ENCODE measurements around the gene LRRC27.

DNA sequence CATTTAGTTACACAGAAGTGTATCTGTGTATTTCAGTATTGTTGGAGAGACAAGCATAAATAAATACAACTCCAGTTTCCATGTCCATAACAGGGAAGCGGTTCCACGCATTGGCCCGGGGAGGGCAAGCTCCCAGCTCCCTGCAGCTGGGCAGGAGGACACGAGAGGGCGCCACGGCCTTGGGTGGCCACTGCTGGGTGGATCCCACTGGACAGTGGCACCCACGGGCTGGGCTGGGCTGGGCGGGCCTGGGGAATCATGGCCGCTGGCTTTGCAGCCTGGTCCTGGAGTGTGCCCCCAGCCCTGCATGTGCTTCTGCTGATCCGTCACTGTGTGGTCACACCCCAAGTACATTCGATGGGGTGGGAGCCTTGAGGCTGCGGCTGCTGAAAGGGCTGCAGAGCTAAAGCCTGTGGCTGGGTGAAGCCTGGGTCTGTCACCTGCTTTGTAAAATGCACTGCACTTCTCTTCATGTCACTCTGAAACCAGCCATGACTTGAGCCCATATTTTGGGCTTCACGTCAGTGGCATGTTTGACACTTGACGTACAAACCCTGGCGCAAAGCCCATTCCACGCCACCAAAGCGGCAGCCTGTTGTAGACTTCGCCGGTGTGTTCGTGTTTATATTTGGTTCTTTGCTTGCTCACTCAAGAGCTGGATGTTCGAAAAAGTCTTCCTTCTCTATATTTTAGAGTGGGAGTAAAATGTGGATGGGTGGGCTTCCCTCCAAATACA, 27.5 kb downstream of the LRRC27 start:
- TF ChIP-seq EP300 (IDR thresholded peaks at IDR 0.05; ENCODE audit: low read depth): no peak
- TF ChIP-seq, protein P1, sequence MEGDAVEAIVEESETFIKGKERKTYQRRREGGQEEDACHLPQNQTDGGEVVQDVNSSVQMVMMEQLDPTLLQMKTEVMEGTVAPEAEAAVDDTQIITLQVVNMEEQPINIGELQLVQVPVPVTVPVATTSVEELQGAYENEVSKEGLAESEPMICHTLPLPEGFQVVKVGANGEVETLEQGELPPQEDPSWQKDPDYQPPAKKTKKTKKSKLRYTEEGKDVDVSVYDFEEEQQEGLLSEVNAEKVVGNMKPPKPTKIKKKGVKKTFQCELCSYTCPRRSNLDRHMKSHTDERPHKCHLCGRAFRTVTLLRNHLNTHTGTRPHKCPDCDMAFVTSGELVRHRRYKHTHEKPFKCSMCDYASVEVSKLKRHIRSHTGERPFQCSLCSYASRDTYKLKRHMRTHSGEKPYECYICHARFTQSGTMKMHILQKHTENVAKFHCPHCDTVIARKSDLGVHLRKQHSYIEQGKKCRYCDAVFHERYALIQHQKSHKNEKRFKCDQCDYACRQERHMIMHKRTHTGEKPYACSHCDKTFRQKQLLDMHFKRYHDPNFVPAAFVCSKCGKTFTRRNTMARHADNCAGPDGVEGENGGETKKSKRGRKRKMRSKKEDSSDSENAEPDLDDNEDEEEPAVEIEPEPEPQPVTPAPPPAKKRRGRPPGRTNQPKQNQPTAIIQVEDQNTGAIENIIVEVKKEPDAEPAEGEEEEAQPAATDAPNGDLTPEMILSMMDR (IDR thresholded peaks at IDR 0.05): no peak

Measured in transverse colon (tissue), 3 donors.